GM19193 (cell line): ENCODE measurements around the gene GPC1.

Experiments
- POLR2A ChIP-seq: IDR thresholded peaks from 4 replicates; pipeline ENCODE4 v1.6.1; 2011; ENCODE audit not compliant: insufficient read depth, insufficient read length; ENCODE audit errors: extremely low read depth

Gene GPC1

DNA sequence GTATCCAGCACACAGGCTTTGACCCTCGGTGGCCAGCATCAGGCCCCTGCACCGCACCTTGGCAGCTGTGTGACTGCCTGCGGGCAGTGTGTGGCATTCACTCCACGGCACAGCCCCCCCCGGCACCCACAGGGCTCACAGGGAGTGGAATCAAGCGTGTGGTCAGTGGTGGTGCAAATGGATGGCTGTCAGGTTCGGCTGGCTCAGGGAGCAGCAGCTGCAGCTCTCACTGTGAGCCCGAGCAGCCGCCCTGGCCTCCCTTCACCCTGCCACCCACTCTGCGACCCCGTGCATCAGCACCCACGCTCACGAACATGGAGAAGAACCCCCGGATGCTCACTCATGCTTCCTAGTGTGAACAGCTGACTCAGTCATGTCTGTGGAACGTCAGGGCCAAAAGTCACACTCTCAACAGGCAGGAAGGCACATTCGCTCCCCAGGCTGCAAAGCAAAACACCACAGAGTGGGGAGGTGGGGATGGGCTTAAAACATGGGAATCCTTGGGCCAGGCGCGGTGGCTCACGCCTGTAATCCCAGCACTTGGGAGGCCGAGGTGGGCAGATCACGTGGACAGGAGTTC lies 41.5 kb upstream of the GPC1 start:
- no peak for TF ChIP-seq POLR2A

DNA sequence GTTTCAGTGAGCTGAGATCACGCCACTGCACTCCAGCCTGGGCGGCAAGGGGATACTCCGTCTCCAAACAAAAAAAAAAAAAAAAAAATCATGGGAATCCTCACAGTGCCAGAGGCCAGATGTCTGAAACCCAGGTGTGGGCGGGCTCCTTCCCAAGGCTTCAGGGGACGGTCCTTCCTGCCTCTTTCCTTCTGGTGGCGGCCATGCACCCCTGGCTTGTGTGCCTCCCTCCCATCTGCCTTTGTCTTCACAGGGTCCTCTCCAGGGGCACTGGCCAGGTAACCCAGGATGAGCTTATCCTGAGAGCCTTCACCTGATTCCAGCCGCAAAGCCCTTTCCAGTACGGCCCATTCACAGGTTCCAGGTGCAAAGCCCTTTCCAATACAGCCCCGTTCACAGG lies 40.9 kb upstream of the GPC1 start:
- no peak for TF ChIP-seq POLR2A

DNA sequence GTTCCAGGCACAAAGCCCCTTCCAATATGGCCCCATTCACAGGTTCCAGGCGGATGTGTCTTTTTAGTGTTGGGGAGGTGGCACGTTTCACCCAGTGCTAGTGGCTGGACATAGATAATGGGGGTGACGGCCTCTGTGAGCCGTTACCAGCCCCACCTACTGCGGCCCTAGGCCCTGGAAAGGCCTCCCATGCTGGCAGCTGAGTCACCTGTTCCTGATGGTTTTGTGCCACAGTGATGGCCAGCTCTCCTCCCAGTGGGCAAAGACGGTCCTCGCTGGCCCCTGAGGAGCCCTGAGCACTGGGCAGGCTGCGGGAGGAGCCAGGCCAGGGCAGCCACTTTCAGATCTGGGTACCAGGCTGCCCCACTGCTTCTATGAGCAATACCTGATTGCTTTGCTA lies 40.0 kb upstream of the GPC1 start:
- TF ChIP-seq POLR2A = no peak

DNA sequence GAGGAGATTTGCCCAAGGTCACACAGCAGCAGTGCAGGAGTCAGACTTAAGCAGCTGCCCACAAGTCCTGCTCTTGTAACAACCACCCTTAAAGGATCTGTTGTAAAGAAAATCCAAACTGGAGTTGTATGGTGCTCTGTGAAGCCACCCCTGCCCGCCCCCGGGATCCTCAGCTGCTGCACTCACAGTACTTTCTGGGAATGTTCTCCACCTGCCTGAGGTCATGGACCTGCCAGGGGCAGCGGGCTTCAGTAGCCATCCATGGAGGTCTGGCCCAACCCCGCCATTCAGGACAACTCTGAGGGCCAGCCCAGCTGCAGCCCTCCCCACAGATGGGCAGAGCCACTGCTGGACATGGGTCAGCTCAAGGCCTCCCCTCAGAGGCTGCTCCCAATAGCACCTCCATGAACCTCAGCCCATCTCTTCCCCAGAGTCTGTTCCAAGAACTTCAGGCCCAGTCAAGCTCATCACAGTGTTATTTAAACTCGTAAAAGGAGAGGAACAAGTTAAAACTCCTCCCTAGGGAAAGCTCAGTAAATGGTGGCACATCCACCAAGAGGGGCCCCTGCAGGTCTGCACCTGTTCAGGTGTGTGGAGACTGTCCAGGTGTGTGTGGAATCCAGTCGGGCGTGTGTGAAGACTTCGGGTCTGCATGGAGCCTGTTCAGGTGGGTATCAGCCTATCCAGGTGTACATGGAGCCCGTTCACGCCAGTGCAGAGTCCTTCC lies 39.4 kb upstream of the GPC1 start:
- TF ChIP-seq POLR2A = no peak

DNA sequence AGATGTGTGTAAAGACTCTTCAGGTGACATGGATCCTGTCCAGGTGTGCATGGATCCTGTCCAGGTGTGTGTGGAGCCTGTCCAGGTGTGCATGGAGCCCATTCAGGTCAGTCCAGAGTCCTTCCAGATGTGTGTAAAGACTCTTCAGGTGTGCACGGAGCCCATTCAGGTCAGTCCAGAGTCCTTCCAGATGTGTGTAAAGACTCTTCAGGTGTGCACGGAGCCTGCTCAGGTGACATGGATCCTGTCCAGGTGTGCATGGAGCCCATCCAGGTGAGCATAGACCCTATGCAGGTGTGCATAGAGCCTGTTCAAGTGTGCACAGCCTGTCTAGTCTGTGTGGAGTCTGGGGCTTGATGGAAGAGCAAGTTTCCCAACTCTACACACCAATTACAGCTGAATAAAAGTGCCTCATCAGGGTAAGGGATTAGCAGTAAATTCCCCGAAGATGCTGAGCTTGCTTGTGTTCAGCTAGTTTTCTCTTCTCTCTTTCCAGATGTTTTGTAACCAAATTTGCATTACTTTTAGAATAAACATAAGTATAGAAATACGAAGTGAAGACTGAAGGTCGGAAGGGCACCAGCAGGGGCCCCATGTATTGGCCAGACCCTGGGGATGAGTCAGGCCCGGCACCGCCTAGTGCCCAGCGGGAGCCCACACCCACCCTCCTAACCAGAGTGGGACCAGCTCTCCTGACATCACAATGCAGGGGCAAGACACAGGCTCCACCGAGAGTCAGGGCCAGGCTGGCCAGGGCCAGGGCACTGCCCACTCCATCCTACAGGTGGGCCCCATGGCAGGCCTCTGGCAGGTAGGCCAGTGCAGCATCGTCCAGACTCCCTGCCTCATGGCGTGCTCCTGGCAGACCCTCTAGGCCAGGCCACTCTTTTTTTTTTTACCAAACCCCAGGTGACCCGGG lies 38.6 kb upstream of the GPC1 start:
- no peak for TF ChIP-seq POLR2A

DNA sequence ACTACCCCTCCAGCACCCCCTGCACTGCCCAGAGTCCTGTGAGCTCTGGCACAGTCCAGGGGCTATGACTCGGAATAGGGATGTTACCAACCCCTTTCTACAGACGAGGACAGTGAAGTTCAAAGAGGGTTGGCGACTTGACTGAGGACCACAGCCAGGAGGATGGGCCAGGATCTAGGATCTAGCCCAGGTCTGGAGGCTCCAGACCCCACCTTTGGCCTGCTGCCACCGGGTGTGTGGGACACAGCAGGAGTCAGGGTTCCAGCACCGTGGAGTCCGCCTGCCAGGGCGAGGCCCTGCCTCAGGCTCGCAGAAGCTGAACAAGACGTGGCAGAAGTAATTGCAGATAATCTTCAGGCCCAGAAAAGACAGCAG lies 37.9 kb upstream of the GPC1 start:
- TF ChIP-seq POLR2A = no peak

- no peak for TF ChIP-seq POLR2A
Measured at GRCh38 chr2:240397924-240398645, 37.4 kb upstream of the GPC1 start.

GRCh38 chr2:240398661-240399267 lies 36.7 kb upstream of the GPC1 start:
- TF ChIP-seq POLR2A = no peak

- TF ChIP-seq POLR2A = no peak
Measured at GRCh38 chr2:240399419-240400324, 35.8 kb upstream of the GPC1 start.

- TF ChIP-seq POLR2A = no peak
Measured at GRCh38 chr2:240400371-240401161, 34.9 kb upstream of the GPC1 start.

DNA sequence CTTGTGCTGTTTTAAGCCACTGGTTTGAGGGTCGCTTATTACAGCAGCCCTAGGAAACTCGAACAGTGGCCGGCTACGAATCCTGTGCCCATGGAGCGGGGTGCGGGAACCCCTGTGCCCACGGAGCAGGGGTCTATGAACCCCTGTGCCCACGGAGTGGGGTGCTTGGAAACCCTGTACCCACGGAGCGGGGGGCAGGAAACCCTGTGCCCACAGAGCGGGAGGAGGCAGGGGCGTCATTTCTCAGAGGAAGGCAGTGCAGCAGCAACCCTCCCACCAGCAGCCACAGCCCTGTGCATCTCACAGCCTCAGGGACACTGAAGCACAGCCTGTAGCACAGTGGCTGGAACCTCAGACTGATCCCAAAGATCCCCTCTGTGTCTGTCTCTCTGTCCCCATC lies 34.2 kb upstream of the GPC1 start:
- no peak for TF ChIP-seq POLR2A

DNA sequence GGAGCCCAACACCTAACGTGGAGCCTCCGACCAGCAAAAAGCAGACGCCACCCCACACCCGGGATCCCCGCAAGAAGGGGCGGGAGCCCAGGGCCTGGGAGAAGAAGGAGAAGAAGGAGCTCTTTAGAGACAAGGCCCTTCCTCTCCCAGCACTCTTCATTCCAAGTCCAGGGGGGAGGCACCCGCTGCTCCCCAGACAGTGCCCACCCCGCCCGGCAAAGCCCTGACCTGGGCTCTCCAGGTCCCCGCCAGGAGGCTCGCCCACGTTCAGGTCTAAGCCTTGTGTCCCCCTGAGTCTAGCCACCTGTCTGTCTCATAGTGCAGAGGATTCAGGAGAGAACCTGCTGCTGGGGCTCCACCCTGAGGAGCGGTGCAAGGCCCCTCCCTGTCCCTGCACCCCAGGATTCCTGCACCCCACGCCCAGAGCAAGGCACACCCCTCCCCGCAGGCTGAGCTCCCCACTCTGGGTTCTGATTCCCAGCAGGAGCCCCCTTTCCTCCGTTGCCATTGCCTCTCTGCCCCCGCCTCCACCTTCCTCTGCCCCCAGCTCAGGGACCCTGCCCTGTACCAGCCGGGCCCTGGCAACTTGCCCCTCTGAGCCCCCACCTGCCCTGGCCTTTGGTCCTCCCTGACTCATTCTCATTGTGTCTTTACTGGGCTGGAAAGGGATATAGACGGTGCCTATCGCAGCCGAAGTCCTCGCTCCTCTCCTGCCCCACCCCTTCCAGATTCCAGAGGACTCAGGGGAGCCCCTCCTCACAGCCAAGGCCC lies 33.5 kb upstream of the GPC1 start:
- TF ChIP-seq POLR2A = no peak
